Endothelial cell of umbilical vein (primary cell): ENCODE results near the gene SCAMP5. TPM values are rescaled to one million over a fixed set of nuclear protein-coding genes. Genes with fewer than 3 reads are reported as not detected.

Experiments
- BruUV-seq: library from RNA; stranded (reverse); fragments of 400-500 nt; replicated peaks from 2 replicates; lab custom pipeline; 2021; lab: Mats Ljungman, UMichigan
- CTCF ChIA-PET: fragments of 300-600, 350-600 bp; sonication (Branson Sonifier 250); formaldehyde crosslinking; loops from one replicate; lab custom pipeline; 2021; ENCODE audit warnings: antibody characterized with exemption, inconsistent platforms; lab: Charles Lee
- POLR2A ChIA-PET: fragments of 300-600, 350-600 bp; sonication (Branson Sonifier 250); formaldehyde crosslinking; loops from one replicate; lab custom pipeline; 2021; ENCODE audit warnings: antibody characterized with exemption, inconsistent platforms; lab: Charles Lee
- DNase-seq: peaks from one replicate; pipeline ENCODE4 v3.0.0-alpha.2; 2011; ENCODE audit warnings: low read depth, low spot score
- FAIRE-seq: peaks from 2 replicates; lab custom pipeline; 2011; peaks lifted over from hg19 to GRCh38; lab: Jason Lieb, UNC
- H2AFZ ChIP-seq: 2 replicates; pipeline ENCODE4 v1.6.0; 2012; ENCODE audit warnings: low read depth, low read length, control low read depth, inconsistent platforms
- H3K27ac ChIP-seq: 2 replicates; pipeline ENCODE4 v1.5.1; 2011; ENCODE audit warnings: low read depth, mild to moderate bottlenecking, control low read depth, low read length, moderate library complexity; ENCODE audit not compliant: insufficient read depth
- H3K27me3 ChIP-seq, 2 experiments: 2 replicates each; pipeline versions ENCODE4 v1.6.0 to v1.6.1; 2011; ENCODE audit warnings: low read length in 2 of 2, mixed read lengths in 1 of 2; ENCODE audit not compliant: control insufficient read depth in 2 of 2, insufficient read depth in 2 of 2
- H3K36me3 ChIP-seq, 2 experiments: 2 replicates in 1 of 2; 3 replicates in 1 of 2; pipeline ENCODE4 v1.5.1; 2011; ENCODE audit warnings: low read length in 2 of 2, mild to moderate bottlenecking in 1 of 2, moderate library complexity in 1 of 2; ENCODE audit not compliant: control insufficient read depth in 2 of 2, insufficient read depth in 2 of 2; ENCODE audit errors: extremely low read depth in 1 of 2
- H3K4me1 ChIP-seq: 3 replicates; pipeline ENCODE4 v1.5.1; 2011; ENCODE audit warnings: mild to moderate bottlenecking, low read length; ENCODE audit not compliant: control insufficient read depth, insufficient read depth; ENCODE audit errors: extremely low read depth
- H3K4me2 ChIP-seq: 2 replicates; pipeline ENCODE4 v1.6.1; 2011; ENCODE audit warnings: low read length, control low read depth, mixed read lengths; ENCODE audit not compliant: insufficient read depth
- H3K4me3 ChIP-seq, 3 experiments: fragments of 200-600 bp in 1 of 3; sonication (generic), shearing (Covaris generic) in 1 of 3; replicated peaks in 1 of 3; 2 replicates each; pipeline ENCODE4 v1.5.1; 2011 to 2016; ENCODE audit warnings: control low read depth in 3 of 3, low read length in 3 of 3, mild to moderate bottlenecking in 2 of 3, inconsistent platforms in 1 of 3, low read depth in 1 of 3, moderate library complexity in 1 of 3; ENCODE audit not compliant: insufficient read depth in 1 of 3
- H3K79me2 ChIP-seq: 2 replicates; pipeline ENCODE4 v1.6.0; 2012; ENCODE audit warnings: low read length, inconsistent platforms; ENCODE audit not compliant: control insufficient read depth, insufficient read depth
- H3K9ac ChIP-seq: replicated peaks from 2 replicates; pipeline ENCODE3; 2011; ENCODE audit warnings: low read length, control low read depth; ENCODE audit not compliant: insufficient read depth; ENCODE audit errors: extremely low read depth
- H3K9me1 ChIP-seq: replicated peaks from 3 replicates; pipeline ENCODE4 v1.6.0; 2011; ENCODE audit warnings: mild to moderate bottlenecking, low read length; ENCODE audit not compliant: control insufficient read depth, insufficient read depth; ENCODE audit errors: extremely low read depth
- H3K9me3 ChIP-seq: replicated peaks from 2 replicates; pipeline ENCODE4 v1.5.1; 2012; ENCODE audit warnings: low read length, inconsistent platforms; ENCODE audit not compliant: control insufficient read depth, insufficient read depth
- H4K20me1 ChIP-seq: replicated peaks from 2 replicates; pipeline ENCODE3; 2011; ENCODE audit warnings: mild to moderate bottlenecking, low read length; ENCODE audit not compliant: control insufficient read depth, insufficient read depth; ENCODE audit errors: extremely low read depth
- CTCF ChIP-seq, 2 donors: IDR thresholded peaks; 1 replicate in 1 of 2; 2 replicates in 1 of 2; pipeline ENCODE4 v1.5.1; 2011; ENCODE audit warnings: low read length in 2 of 2, mild to moderate bottlenecking in 2 of 2, moderate library complexity in 2 of 2, control low read depth in 1 of 2, inconsistent platforms in 1 of 2, low read depth in 1 of 2; ENCODE audit not compliant: insufficient read depth in 1 of 2; ENCODE audit errors: extremely low read depth in 1 of 2
- EZH2 ChIP-seq: IDR thresholded peaks from 2 replicates; pipeline ENCODE4 v1.6.1; 2012; ENCODE audit warnings: borderline replicate concordance, low read depth, mild to moderate bottlenecking, moderate library complexity, low read length, inconsistent platforms; ENCODE audit not compliant: severe bottlenecking
- FOS ChIP-seq: IDR thresholded peaks from 2 replicates; pipeline ENCODE4 v1.6.1; 2011; ENCODE audit warnings: mild to moderate bottlenecking, low read length, moderate library complexity, borderline replicate concordance; ENCODE audit not compliant: insufficient read depth
- GATA2 ChIP-seq: IDR thresholded peaks from 2 replicates; pipeline ENCODE4 v1.7.0; 2011; ENCODE audit warnings: low read depth, mild to moderate bottlenecking, moderate library complexity, mixed read lengths, low read length; ENCODE audit not compliant: insufficient read length, insufficient read depth
- JUN ChIP-seq: IDR thresholded peaks from 2 replicates; pipeline ENCODE4 v1.6.1; 2011; ENCODE audit warnings: borderline replicate concordance, low read depth; ENCODE audit not compliant: insufficient read length, insufficient read depth
- MYC ChIP-seq: IDR thresholded peaks from one replicate; pipeline ENCODE4 v1.6.1; 2011; ENCODE audit warnings: mild to moderate bottlenecking, low read depth, low read length
- POLR2A ChIP-seq: IDR thresholded peaks from 2 replicates; pipeline ENCODE4 v1.6.1; 2012; ENCODE audit warnings: low read depth, mild to moderate bottlenecking, control low read depth, low read length
- POLR2AphosphoS5 ChIP-seq: IDR thresholded peaks from 2 replicates; pipeline ENCODE4 v1.6.1; 2012; ENCODE audit warnings: low read depth, mild to moderate bottlenecking, control low read depth, low read length, moderate library complexity; ENCODE audit not compliant: insufficient read depth
- dilution Hi-C: fragments of 300-500 bp; cut with MboI; formaldehyde crosslinking; loops from one replicate; pipeline ENCODE4 v1.15.0; 2019; ENCODE audit warnings: low sequenced_read_pairs; ENCODE audit not compliant: extremely low pct_ligation_motif_present
- intact Hi-C: fragments of 100-400 bp; cut with micrococcal nuclease; formaldehyde crosslinking; loops from one replicate; pipeline ENCODE4 v1.10.0; 2022
- polyA plus RNA-seq, 4 experiments: library from polyadenylated mRNA; depleted of rRNA in 3 of 4; stranded (reverse) in 3 of 4; unstranded in 1 of 4; fragments of >200 nt; gene quantifications; 2 replicates each; pipeline versions ENCODE4 v1.2.1 to v1.2.3, GENCODE V29; 2011 to 2012; ENCODE audit warnings: missing spikeins in 1 of 4
- total RNA-seq: library from RNA; stranded (reverse); gene quantifications from 2 replicates; pipeline ENCODE4 v1.2.3, GENCODE V29; 2021
- TF ChIP-seq, protein P1 (sequence below): IDR thresholded peaks from 2 replicates; pipeline ENCODE4 v1.6.1; 2011; ENCODE audit not compliant: insufficient read depth, insufficient read length

Gene SCAMP5
- total and polyA plus RNA-seq, 2 donors (not counting 3 experiments of a cell fraction or from before 2014, with no cell fraction given): 1.9 to 6.2 TPM

DNA sequence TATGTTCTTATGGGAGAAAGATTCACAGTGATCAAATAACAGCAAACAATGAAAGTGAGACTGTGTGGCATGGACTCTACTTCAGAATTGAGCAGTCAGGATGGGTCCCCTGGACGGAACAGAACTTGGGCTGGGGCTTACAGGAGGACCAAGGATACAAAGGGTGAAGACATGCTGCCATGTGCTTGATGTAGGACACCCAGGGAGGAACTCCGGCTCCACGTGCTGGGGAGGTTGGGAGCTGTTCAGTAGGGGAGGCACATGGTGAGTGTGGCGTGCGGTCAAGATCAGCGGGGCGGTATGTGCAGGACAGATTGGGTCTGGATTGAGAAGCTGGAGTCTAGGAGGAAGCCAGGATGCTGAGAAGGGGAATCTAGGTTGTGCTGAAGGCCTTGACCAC, 60.7 kb downstream of the SCAMP5 start:
- Histone ChIP-seq H3K27ac (no peak overlapping the region), H3K4me3 (no peak overlapping the region), H3K4me2 (no peak overlapping the region), H3K9ac (no peak overlapping the region), H4K20me1 (no peaks in the 10 kb centered on the region), H3K9me3 (no peaks in the 10 kb centered on the region), H3K4me1 (peaks cover 7% of the 10 kb centered on the region), H3K36me3 (no peaks in the 10 kb centered on the region), H3K79me2 (no peaks in the 10 kb centered on the region), H2AFZ (no peak overlapping the region), H3K9me1 (no peaks in the 10 kb centered on the region), H3K27me3 (no peaks in the 10 kb centered on the region)
- ChIA-PET CTCF (no interaction called here), POLR2A (no interaction called here)
- no peak for FAIRE-seq
- intact Hi-C loops (no loop called here), dilution Hi-C loops (no loop called here)
- no TSS peak for BruUV-seq
- DNase-seq: no peak
- TF ChIP-seq GATA2 (no peak), JUN (no peak), POLR2A (no peak), POLR2AphosphoS5 (no peak), EZH2 (no peak), CTCF (IDR thresholded peaks at IDR 0.05; ENCODE audit: extremely low read depth in 1 of 2, insufficient read depth in 1 of 2, low read depth in 1 of 2, low read length in 2 of 2) (no peak), MYC (no peak), FOS (no peak)
- TF ChIP-seq, protein P1, sequence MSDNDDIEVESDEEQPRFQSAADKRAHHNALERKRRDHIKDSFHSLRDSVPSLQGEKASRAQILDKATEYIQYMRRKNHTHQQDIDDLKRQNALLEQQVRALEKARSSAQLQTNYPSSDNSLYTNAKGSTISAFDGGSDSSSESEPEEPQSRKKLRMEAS: no peak
